AG10803 (cell line): ENCODE measurements around the gene SPG21.

Experiments used
- DNase-seq: peaks from one replicate; pipeline ENCODE4 v3.0.0; 2010; ENCODE audit warnings: low read depth
- H3K4me3 ChIP-seq: 2 replicates; pipeline ENCODE4 v1.5.1; 2011; ENCODE audit warnings: mild to moderate bottlenecking, low read length, control low read depth
- TF ChIP-seq, protein P1 (sequence below): conservative IDR thresholded peaks from 2 replicates; pipeline ENCODE4 v1.5.1; 2011; ENCODE audit warnings: mild to moderate bottlenecking, low read length, control low read depth, inconsistent platforms

Gene SPG21

DNA sequence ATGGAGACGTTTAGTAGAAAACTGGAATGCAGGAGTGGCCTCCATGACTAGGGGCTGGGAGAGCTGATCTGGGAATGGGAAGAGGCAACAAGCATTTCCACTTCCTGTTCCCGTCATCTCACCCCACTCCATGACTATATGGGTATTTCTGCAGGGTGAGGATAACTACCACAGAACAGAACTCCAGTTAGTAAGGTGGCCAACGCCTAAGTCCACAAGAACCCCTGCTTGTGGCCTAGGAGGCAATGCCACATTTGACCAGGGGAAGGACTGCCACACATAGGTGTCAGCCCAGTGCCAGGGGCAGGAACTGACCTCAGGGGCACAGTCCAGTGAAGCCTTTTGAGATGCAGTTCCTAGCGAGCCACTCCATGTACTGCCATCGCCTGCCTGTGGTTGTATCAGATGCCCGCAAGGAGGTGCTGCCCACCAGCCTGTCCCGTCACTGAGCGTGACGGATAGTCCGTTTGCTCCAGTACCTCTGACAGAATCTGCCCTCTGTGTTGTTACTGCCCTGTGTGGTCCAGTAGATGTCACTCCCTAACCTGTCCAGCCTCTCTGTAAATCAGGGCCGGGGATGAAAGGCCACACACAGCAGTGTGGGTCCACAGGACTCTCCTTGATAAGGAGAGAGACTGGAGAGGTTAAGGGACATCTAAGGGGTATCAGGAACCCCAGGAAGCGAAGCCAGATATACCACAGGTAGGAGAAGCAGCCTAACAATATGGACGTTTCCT lies 43.3 kb upstream of the SPG21 start:
- peak; percentile 53 for DNase-seq
- TF ChIP-seq, protein P1, sequence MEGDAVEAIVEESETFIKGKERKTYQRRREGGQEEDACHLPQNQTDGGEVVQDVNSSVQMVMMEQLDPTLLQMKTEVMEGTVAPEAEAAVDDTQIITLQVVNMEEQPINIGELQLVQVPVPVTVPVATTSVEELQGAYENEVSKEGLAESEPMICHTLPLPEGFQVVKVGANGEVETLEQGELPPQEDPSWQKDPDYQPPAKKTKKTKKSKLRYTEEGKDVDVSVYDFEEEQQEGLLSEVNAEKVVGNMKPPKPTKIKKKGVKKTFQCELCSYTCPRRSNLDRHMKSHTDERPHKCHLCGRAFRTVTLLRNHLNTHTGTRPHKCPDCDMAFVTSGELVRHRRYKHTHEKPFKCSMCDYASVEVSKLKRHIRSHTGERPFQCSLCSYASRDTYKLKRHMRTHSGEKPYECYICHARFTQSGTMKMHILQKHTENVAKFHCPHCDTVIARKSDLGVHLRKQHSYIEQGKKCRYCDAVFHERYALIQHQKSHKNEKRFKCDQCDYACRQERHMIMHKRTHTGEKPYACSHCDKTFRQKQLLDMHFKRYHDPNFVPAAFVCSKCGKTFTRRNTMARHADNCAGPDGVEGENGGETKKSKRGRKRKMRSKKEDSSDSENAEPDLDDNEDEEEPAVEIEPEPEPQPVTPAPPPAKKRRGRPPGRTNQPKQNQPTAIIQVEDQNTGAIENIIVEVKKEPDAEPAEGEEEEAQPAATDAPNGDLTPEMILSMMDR, result peak; percentile 65
- H3K4me3 ChIP-seq, result no peak overlapping the region

DNA sequence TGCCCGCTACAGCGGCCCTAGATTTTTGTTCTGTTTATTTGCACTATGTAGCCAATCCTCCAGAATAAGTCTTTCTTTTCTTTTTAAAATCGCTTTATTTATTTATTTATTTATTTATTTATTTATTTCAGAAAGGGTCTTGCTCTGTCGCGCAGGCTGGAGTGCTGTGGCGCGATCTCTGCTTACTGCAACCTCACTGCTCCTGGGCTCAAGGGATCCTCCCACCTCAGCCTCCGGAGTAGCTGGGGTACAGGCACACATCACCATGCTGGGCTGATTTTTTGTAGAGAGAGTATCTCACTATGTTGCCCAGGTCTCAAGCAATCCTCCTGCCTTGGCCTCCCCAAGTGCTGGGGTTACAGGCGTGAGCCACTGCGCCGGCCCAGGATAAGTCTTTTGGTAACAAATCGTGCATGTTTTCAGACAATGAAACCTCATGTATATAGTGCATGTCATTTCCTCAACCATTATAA lies 40.1 kb upstream of the SPG21 start:
- TF ChIP-seq, protein P1, result no peak
- H3K4me3 ChIP-seq, result peak overlapping the region; percentile 86
- no peak for DNase-seq

DNA sequence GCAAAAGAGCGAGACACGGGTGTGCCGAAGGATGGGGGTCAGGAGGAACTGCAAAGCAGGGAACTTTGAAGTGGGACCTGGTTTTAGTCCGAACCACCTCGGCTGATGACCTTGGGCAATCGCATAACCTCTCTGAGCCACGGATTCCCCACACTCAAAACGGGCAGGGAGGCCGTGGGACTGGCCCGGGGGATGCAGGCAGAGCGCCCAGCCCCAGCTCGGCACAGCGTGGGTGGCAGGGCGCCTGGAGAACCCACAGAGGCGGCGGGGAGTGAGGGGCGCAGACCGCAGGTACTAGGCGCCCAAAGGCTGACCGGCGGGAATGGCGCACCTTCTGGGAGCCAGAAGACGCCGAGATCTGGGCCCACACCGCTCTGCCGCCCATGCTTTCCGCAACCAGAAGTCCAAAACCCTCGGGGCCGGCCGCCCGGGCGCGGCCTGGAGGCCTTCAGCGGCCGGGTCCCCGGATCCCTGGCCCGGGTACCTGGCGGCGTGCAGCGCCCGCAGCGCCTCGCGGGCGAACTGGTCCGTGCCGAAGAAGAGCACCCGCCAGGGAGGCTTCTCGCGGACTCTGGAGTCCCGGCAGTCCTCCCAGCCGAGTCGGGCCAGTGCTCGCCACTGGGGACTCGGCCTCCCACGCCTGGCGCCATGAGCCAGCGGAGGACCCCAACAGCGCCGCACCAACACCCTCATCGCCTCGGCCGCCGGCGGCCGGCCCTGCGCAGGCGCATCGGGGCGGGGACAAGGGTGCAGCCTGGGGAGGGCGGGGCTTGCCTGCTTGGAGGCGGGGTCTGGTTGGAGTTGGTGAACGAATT lies 39.4 kb upstream of the SPG21 start, which contains the start of gene MTFMT:
MTFMT (minus strand) TSS at position 719 of the 815 bp plus-strand sequence; CDS start at position 693, 26 bp downstream.
- peak within 1 kb of the TSS; percentile 86 for H3K4me3 ChIP-seq
- TF ChIP-seq, protein P1, result peak; percentile 13; the same call in 1 of the 2 replicates
- peak; percentile 71 for DNase-seq

DNA sequence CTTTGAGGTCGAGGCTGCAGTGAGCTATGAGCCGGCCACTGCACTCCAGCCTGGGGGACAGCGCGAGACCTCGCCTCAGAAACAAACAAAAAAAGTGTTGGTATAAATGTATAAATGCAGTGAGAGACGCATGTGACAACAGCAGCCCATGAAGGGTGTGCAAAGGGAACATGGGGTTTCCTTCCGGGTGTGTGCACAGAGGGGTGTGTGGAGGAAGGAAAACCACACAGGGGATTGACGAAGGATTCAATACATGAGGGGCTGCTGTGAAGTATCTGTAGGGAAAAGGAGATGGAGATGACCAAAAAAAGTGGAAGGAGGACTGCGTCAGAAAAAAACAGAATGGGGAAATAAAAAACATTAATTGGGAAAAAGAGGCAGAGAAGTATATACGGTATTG lies 38.6 kb upstream of the SPG21 start:
- TF ChIP-seq, protein P1, result no peak
- DNase-seq, result no peak
- peak overlapping the region; percentile 86 for H3K4me3 ChIP-seq

DNA sequence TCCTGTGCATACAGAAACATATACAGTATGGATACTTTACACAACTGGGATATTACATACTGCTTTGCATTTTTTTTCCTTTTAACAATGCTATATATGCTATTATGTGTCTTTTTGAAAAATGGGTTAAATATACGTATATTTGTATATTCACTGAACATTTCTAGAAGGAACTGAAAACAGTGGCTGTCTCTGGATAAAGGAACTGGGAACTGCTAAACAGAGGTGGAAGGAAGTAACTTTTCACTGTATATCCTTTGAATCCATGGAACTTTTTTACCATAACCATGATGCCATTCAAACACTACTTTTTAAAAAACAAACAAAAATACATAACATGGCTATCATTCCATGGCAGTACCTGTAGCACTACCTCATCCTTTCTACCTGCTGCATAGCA lies 37.9 kb upstream of the SPG21 start:
- no peak for DNase-seq
- TF ChIP-seq, protein P1, result no peak
- no peak overlapping the region for H3K4me3 ChIP-seq

DNA sequence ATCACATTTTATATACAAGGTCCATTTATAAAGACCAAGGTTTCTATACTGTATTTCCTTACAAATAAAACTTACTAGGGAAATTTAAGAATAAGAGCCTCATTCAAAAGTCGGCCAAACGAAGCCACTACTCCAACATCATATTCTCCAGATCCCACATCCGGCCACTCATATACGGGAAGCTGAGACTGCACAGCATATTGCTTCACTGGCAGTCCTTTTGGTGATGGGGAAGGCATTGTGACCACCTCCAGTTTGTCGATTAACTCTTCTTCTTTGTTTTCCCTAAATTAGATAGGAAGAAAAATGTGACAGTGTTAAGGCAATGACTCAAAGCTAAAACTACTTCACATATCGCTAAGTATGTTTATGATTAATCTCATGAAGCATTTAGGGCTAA lies 37.0 kb upstream of the SPG21 start:
- TF ChIP-seq, protein P1, result no peak
- no peak overlapping the region for H3K4me3 ChIP-seq
- no peak for DNase-seq
